GM12891 (cell line): ENCODE measurements around the gene CTNNA3.

ENCODE experiments used
- PAX5 ChIP-seq: IDR thresholded peaks from 2 replicates; pipeline ENCODE4 v1.6.1; 2011; ENCODE audit warnings: low read length, moderate library complexity, mild to moderate bottlenecking; ENCODE audit not compliant: insufficient read depth, severe bottlenecking
- POLR2A ChIP-seq: IDR thresholded peaks from 2 replicates; pipeline ENCODE4 v1.6.1; 2011; ENCODE audit warnings: low read depth, low read length, control low read depth
- POLR2AphosphoS5 ChIP-seq: IDR thresholded peaks from 2 replicates; pipeline ENCODE4 v1.6.1; 2011; ENCODE audit warnings: low read depth, low read length, control low read depth
- SPI1 ChIP-seq: IDR thresholded peaks from 2 replicates; pipeline ENCODE4 v1.6.1; 2011; ENCODE audit warnings: low read depth, low read length, control low read depth
- TAF1 ChIP-seq: IDR thresholded peaks from 2 replicates; pipeline ENCODE4 v1.6.1; 2011; ENCODE audit warnings: low read depth, low read length, control low read depth

- no peak for TF ChIP-seq POLR2A
- no peak for TF ChIP-seq TAF1
- TF ChIP-seq POLR2AphosphoS5 = no peak
- no peak for TF ChIP-seq SPI1
- TF ChIP-seq PAX5 = no peak
Measured at GRCh38 chr10:65894961-65895360, 1801.0 kb downstream of the CTNNA3 start.
